Measurements from ENCODE around the gene CRYBG1. TPM values are rescaled to one million over a fixed set of nuclear protein-coding genes. Genes with fewer than 3 reads are reported as not detected.
A peak's percentile ranks its signal among the peaks of the same experiment; 100 is the strongest.

The CRYBG1 gene
- total and polyA plus RNA-seq, 2 of the 4 experiments (the other 2 are of a cell fraction) = 0.38 to 1.1 TPM

GRCh38 chr6:106530502-106530901, 170.0 kb downstream of the CRYBG1 start:
- Histone ChIP-seq H2BK20ac (ENCODE audit: low read depth, low read length) (peak overlapping the region; percentile 3; the same call in 1 of the 2 replicates), H3K27me3 (ENCODE audit: control insufficient read depth, insufficient read depth, low read length) (no peaks in the 10 kb centered on the region), H3K4me3 (ENCODE audit: insufficient read depth, low read depth, low read length) (no peak overlapping the region), H3K9me3 (ENCODE audit: control insufficient read depth, insufficient read depth, low read length) (no peaks in the 10 kb centered on the region), H3K56ac (ENCODE audit: extremely low read depth, insufficient read depth, low read length) (no peak overlapping the region), H4K5ac (ENCODE audit: low read depth, low read length) (no peak overlapping the region; the same call in 1 of the 2 replicates), H3K18ac (ENCODE audit: low read depth, low read length) (peak overlapping the region; percentile 46; the same call in 1 of the 2 replicates), H2BK120ac (ENCODE audit: low read depth, low read length) (peak overlapping the region; percentile 87), H2BK15ac (ENCODE audit: low read depth, low read length) (peak overlapping the region; percentile 69; the same call in 2 of the 3 replicates), H3K9ac (ENCODE audit: low read depth, low read length) (no peak overlapping the region), H3K4me2 (ENCODE audit: low read depth, low read length) (no peak overlapping the region), H4K91ac (ENCODE audit: insufficient read depth, low read depth, low read length) (no peak overlapping the region), H3K36me3 (ENCODE audit: control insufficient read depth, insufficient read depth, low read length) (no peaks in the 10 kb centered on the region), H4K20me1 (ENCODE audit: insufficient read depth, low read length) (no peaks in the 10 kb centered on the region), H2BK5ac (ENCODE audit: low read depth, low read length, poor library complexity, severe bottlenecking) (peak overlapping the region; percentile 49), H4K8ac (ENCODE audit: low read depth in 2 of 2, low read length in 2 of 2) (peak overlapping the region in 1 of 2 experiments; percentile 68; a peak in 1 of 4 replicates), H3K79me1 (ENCODE audit: low read depth in 1 of 2, low read length in 2 of 2) (no peaks in the 10 kb centered on the region), H3K4ac (ENCODE audit: low read depth, low read length) (no peak overlapping the region), H3K9me1 (ENCODE audit: insufficient read depth, low read length) (0 out of 2 replicates have a peak, but pooled peaks cover 2% of the 10 kb centered on the region), H2AK9ac (replicated peaks; ENCODE audit: low read depth, low read length, poor library complexity) (no peak overlapping the region), H3K4me1 (ENCODE audit: control insufficient read depth, insufficient read depth, low read length) (peaks cover 5% of the 10 kb centered on the region), H2AFZ (replicated peaks; ENCODE audit: low read length, poor library complexity) (no peak overlapping the region), H3K14ac (replicated peaks; ENCODE audit: low read depth, low read length) (peak overlapping the region; percentile 1; the same call in 1 of the 2 replicates), H3K27ac (ENCODE audit: insufficient read depth, low read length) (no peak overlapping the region), H3K23ac (ENCODE audit: low read depth, low read length) (0 out of 2 replicates have a peak overlapping the region, but pooled peaks have one; percentile 5), H2AK5ac (ENCODE audit: low read depth, low read length) (no peak overlapping the region)
- intact Hi-C loops (cut with micrococcal nuclease) = no loop called here
- 0 out of 2 replicates have a peak, but pooled peaks have one; percentile 6 for ATAC-seq (ENCODE audit: low read depth)
- dilution Hi-C loops (cut with HindIII; ENCODE audit: low sequenced_read_pairs, unreplicated experiment) = no loop called here
- TF ChIP-seq POLR2A (IDR thresholded peaks at IDR 0.05; ENCODE audit: low read depth, low read length) (no peak), CHD1 (IDR thresholded peaks at IDR 0.05; ENCODE audit: low read depth, low read length) (no peak), CEBPB (IDR thresholded peaks at IDR 0.05; ENCODE audit: low read depth, low read length) (no peak), MAZ (IDR thresholded peaks at IDR 0.05; ENCODE audit: borderline replicate concordance, low read depth, low read length) (no peak), RAD21 (IDR thresholded peaks at IDR 0.05; ENCODE audit: low read length) (no peak), FOS (IDR thresholded peaks at IDR 0.05; ENCODE audit: low read depth, low read length) (no peak), RCOR1 (IDR thresholded peaks at IDR 0.05; ENCODE audit: insufficient replicate concordance, low read length) (no peak), CTCF (conservative IDR thresholded peaks at IDR 0.05; ENCODE audit: low read depth, low read length) (no peak), MAFK (IDR thresholded peaks at IDR 0.05; ENCODE audit: low read depth, low read length) (no peak), ELK1 (IDR thresholded peaks at IDR 0.05; ENCODE audit: borderline replicate concordance, low read depth, low read length) (no peak)
- BruUV-seq (replicated peaks) = no TSS peak
- WGBS, 2 experiments (ENCODE audit: extremely low coverage in 2 of 2, insufficient read length in 1 of 2) = no CpG with 5 or more reads among the region's 1 CpG
- DNase-seq = peak; percentile 54
- CTCF ChIA-PET = interaction anchor here (1.4 kb wide), 1 partner anchor 36 kb away, joined by 3 read pairs; no protein-coding TSS in a partner anchor
- POLR2A ChIA-PET (ENCODE audit: unreplicated experiment) = interaction anchor here (0.6 kb wide), 1 partner anchor 75 kb away, joined by 4 read pairs; no protein-coding TSS in a partner anchor
- in situ Hi-C loops (cut with MboI; ENCODE audit: low sequenced_read_pairs) = no loop called here

All from IMR-90 (cell line).